Memory B cell (primary cell): ENCODE measurements around the gene ADA.
A peak's percentile ranks its signal among the peaks of the same experiment; 100 is the strongest.

Source experiments
- ATAC-seq: fragments of 150-1000 bp; cut with Tn5 transposase; 2 replicates; pipeline ENCODE4 v1.10.0; 2021; ENCODE audit warnings: low read depth, mild to moderate bottlenecking, moderate library complexity
- DNase-seq, 2 donors: peaks; one replicate each; pipeline ENCODE4 v3.0.0; 2022; ENCODE audit warnings: low spot score in 2 of 2
- H3K27ac Mint-ChIP-seq: one replicate; pipeline ENCODE4 v1.8.0; 2022; ENCODE audit warnings: mild to moderate bottlenecking, moderate library complexity, mixed read lengths
- H3K27me3 Mint-ChIP-seq: one replicate; pipeline ENCODE4 v1.8.0; 2022; ENCODE audit warnings: mixed read lengths
- H3K36me3 Mint-ChIP-seq: one replicate; pipeline ENCODE4 v1.8.0; 2022; ENCODE audit warnings: mild to moderate bottlenecking, mixed read lengths
- H3K4me1 Mint-ChIP-seq: one replicate; pipeline ENCODE4 v1.8.0; 2022; ENCODE audit warnings: mixed read lengths
- H3K4me3 Mint-ChIP-seq: one replicate; pipeline ENCODE4 v1.8.0; 2022; ENCODE audit warnings: mild to moderate bottlenecking, moderate library complexity, mixed read lengths
- H3K9me3 Mint-ChIP-seq: one replicate; pipeline ENCODE4 v1.8.0; 2022; ENCODE audit warnings: mixed read lengths

ADA gene

GRCh38 chr20:44616604-44616964, 34.9 kb downstream of the ADA start:
- Mint-ChIP-seq H3K27me3 (no peaks in the 10 kb centered on the region), H3K9me3 (no peaks in the 10 kb centered on the region), H3K4me3 (no peak overlapping the region), H3K4me1 (peaks cover 32% of the 10 kb centered on the region), H3K36me3 (peaks cover 41% of the 10 kb centered on the region), H3K27ac (peak overlapping the region; percentile 91)
- DNase-seq (no peak), ATAC-seq (no peak)

- no peak overlapping the region for H3K4me3 Mint-ChIP-seq
- H3K36me3 Mint-ChIP-seq: peaks cover 38% of the 10 kb centered on the region
- DNase-seq (no peak), ATAC-seq (no peak)
- H3K27me3 Mint-ChIP-seq: no peaks in the 10 kb centered on the region
- H3K4me1 Mint-ChIP-seq: peaks cover 32% of the 10 kb centered on the region
- peak overlapping the region; percentile 91 for H3K27ac Mint-ChIP-seq
- no peaks in the 10 kb centered on the region for H3K9me3 Mint-ChIP-seq
Observed at GRCh38 chr20:44615876-44616603, 35.5 kb downstream of the ADA start.

GRCh38 chr20:44615169-44615791, 36.2 kb downstream of the ADA start:
- DNase-seq: no peak

DNA sequence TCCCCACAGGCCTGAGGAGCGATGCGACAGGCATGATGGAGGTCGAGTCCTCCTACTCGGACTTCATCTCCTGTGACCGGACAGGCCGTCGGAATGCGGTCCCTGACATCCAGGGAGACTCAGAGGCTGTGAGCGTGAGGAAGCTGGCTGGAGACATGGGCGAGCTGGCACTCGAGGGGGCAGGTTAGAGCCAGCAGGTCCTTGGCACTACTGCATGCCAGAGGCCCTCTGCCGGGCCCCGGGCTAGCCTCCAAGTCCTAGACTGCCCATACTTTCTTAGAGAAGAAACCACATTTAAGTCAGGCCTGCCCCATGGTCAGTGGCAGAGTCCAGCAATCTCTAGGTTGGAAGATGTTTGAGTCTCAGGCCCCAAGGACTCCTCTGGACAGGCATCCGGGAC, 37.0 kb downstream of the ADA start:
- ATAC-seq (no peak), DNase-seq (no peak)
- Mint-ChIP-seq H3K4me3 (no peak overlapping the region), H3K27me3 (no peaks in the 10 kb centered on the region), H3K27ac (peak overlapping the region; percentile 91), H3K4me1 (peaks cover 39% of the 10 kb centered on the region), H3K9me3 (no peaks in the 10 kb centered on the region), H3K36me3 (peaks cover 32% of the 10 kb centered on the region)

More at GRCh38 chr20:44615169-44615791, 36.2 kb downstream of the ADA start:
- Mint-ChIP-seq H3K27ac (peak overlapping the region; percentile 91), H3K27me3 (no peaks in the 10 kb centered on the region), H3K4me3 (no peak overlapping the region), H3K4me1 (peaks cover 34% of the 10 kb centered on the region), H3K36me3 (peaks cover 37% of the 10 kb centered on the region), H3K9me3 (no peaks in the 10 kb centered on the region)
- ATAC-seq: peak; percentile 24

DNA sequence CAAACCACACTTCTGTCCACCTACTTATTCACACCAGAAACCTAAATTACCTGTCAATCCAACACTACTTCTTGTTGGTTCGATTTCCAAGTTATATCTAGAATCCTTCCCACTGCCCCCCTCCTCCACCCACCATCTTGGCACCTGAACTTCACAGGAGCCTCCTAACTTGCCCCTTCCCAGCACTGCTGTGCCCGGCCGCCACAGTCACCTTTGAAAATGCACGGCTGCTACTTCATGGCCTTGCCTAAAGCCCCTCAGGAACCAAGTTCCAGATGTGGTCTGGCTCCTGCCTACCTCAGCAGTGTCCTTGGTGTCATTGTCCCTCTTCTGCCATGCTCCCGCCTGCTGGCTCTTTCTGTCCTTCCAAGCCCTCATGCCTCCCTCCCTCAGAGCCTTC, 37.9 kb downstream of the ADA start:
- ATAC-seq (no peak), DNase-seq (no peak)
- Mint-ChIP-seq H3K4me1 (peaks cover 45% of the 10 kb centered on the region), H3K36me3 (peaks cover 29% of the 10 kb centered on the region), H3K27ac (peak overlapping the region; percentile 64), H3K9me3 (no peaks in the 10 kb centered on the region), H3K4me3 (no peak overlapping the region), H3K27me3 (no peaks in the 10 kb centered on the region)

GRCh38 chr20:44610313-44610962, 41.1 kb downstream of the ADA start:
- Mint-ChIP-seq H3K36me3 (peaks cover 28% of the 10 kb centered on the region), H3K27me3 (no peaks in the 10 kb centered on the region), H3K4me1 (peaks cover 34% of the 10 kb centered on the region), H3K27ac (peak overlapping the region; percentile 93), H3K4me3 (peak overlapping the region; percentile 33), H3K9me3 (no peaks in the 10 kb centered on the region)
- DNase-seq (no peak), ATAC-seq (peak; percentile 34)

GRCh38 chr20:44609516-44610312, 41.8 kb downstream of the ADA start:
- H3K4me1 Mint-ChIP-seq: peaks cover 28% of the 10 kb centered on the region
- peaks cover 25% of the 10 kb centered on the region for H3K36me3 Mint-ChIP-seq

DNA sequence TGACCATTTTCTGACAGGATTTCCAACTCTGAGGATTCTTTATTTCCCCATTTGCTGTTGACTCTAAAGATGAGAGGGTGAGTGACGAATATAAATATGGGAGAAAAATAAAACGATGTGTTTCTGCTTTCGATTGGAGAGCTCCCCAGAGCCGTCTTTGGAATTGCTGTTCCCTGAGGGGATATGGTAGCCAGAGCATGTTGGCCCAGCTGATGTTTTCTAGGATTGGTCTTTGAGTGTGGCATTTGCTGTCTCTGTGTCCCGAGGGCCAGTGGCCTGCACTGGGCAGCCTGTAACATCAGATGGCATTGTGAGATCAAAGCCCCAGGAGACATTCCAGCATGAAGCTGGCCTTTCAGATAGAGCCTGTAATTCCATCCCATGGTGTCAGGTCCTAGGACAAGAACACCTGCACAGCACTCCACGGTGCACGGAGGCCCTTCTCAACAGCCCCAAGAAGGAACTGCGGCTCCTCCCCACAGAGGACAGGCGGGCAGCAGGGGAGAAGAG, 42.4 kb downstream of the ADA start:
- ATAC-seq (no peak), DNase-seq (no peak)
- no peaks in the 10 kb centered on the region for H3K27me3 Mint-ChIP-seq
- peaks cover 21% of the 10 kb centered on the region for H3K36me3 Mint-ChIP-seq
- H3K9me3 Mint-ChIP-seq: no peaks in the 10 kb centered on the region
- no peak overlapping the region for H3K4me3 Mint-ChIP-seq
- peaks cover 25% of the 10 kb centered on the region for H3K4me1 Mint-ChIP-seq
- H3K27ac Mint-ChIP-seq: peak overlapping the region; percentile 93

More at GRCh38 chr20:44609516-44610312, 41.8 kb downstream of the ADA start:
- H3K9me3 Mint-ChIP-seq: no peaks in the 10 kb centered on the region
- H3K27ac Mint-ChIP-seq: peak overlapping the region; percentile 93
- no peaks in the 10 kb centered on the region for H3K27me3 Mint-ChIP-seq
- DNase-seq (peak; percentile 84 to 90), ATAC-seq (peak; percentile 91)
- H3K4me3 Mint-ChIP-seq: peak overlapping the region; percentile 75

- Mint-ChIP-seq H3K36me3 (peaks cover 15% of the 10 kb centered on the region), H3K4me1 (peaks cover 21% of the 10 kb centered on the region), H3K9me3 (no peaks in the 10 kb centered on the region), H3K4me3 (no peak overlapping the region), H3K27me3 (no peaks in the 10 kb centered on the region), H3K27ac (no peak overlapping the region)
- ATAC-seq (no peak), DNase-seq (no peak)
Observed at GRCh38 chr20:44606725-44607441, 44.6 kb downstream of the ADA start.

DNA sequence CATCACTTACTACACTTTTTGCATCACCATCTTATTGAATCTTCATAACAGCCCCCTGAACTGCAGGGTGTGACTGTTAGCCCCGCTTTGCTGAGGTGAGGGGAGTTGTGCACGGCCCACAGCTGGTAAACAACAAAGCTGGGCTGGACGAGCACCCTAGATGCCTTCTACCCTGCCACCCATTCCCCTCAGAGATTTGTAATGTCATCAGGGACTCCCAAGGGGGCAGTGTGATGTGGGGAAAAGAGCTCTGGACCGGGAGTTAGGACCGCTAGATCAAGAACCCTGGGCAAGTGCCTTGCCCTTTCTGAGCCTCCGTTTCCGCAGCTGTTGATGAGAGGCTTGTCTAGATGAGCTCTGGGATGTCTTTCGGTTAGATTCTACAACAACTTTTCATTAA, 48.2 kb downstream of the ADA start:
- DNase-seq (no peak), ATAC-seq (no peak)
- no peaks in the 10 kb centered on the region for H3K9me3 Mint-ChIP-seq
- no peak overlapping the region for H3K4me3 Mint-ChIP-seq
- H3K4me1 Mint-ChIP-seq: peaks cover 24% of the 10 kb centered on the region
- H3K36me3 Mint-ChIP-seq: peaks cover 21% of the 10 kb centered on the region
- no peaks in the 10 kb centered on the region for H3K27me3 Mint-ChIP-seq
- no peak overlapping the region for H3K27ac Mint-ChIP-seq

DNA sequence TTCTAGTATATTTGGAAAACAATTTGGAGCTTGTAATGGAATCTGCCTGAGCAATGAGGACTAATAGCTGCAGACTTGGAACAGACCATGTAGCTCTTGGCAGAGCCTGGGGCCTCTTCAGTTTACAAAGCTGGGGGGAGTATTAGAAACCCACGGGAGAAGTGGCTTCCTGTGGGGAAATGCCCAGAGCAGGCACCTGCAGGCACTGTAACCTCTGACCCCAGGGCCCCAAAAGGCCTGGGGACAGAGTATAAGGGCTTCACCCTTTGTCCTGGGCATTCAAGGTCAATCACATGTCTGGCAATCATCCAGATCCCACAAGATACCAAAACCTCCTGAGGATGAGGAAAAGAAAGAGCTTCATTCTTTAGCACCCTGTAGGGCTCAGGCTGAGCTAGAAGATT, 49.7 kb downstream of the ADA start:
- Mint-ChIP-seq H3K4me3 (peak overlapping the region; percentile 84), H3K4me1 (peaks cover 33% of the 10 kb centered on the region), H3K27me3 (no peaks in the 10 kb centered on the region), H3K36me3 (peaks cover 17% of the 10 kb centered on the region), H3K27ac (no peak overlapping the region), H3K9me3 (no peaks in the 10 kb centered on the region)
- DNase-seq (no peak), ATAC-seq (peak; percentile 59)

GRCh38 chr20:44601236-44601671, 50.2 kb downstream of the ADA start:
- peak overlapping the region; percentile 84 for H3K4me3 Mint-ChIP-seq
- H3K4me1 Mint-ChIP-seq: peaks cover 35% of the 10 kb centered on the region
- H3K9me3 Mint-ChIP-seq: no peaks in the 10 kb centered on the region

DNA sequence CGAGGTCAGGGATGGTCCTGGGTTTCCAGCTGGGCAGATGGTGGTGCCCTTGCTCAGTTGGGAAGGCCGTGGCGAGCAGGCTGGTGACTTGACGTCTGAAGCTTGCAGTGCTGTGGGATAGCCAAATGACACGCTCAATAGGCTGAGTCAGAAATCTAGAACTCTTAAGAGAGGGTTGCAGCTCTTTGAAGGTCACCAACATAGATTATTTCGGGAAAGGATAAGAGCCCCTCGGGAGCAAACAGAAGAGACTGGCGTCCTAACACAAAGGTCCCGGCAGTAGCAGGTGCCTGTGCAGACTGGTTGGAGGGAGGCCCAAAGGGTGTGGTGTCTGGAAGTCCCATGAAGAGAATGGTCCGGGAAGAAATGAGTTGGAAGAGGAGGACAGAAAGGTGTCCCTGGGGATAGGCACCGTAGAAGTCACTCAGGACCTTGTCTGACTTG, 50.7 kb downstream of the ADA start:
- Mint-ChIP-seq H3K4me1 (peaks cover 40% of the 10 kb centered on the region), H3K4me3 (peak overlapping the region; percentile 84), H3K27ac (no peak overlapping the region), H3K27me3 (no peaks in the 10 kb centered on the region), H3K36me3 (peaks cover 12% of the 10 kb centered on the region), H3K9me3 (no peaks in the 10 kb centered on the region)
- no peak for DNase-seq
- ATAC-seq: no peak

More at GRCh38 chr20:44601236-44601671, 50.2 kb downstream of the ADA start:
- Mint-ChIP-seq H3K27me3 (no peaks in the 10 kb centered on the region), H3K36me3 (peaks cover 16% of the 10 kb centered on the region), H3K27ac (no peak overlapping the region)
- DNase-seq: no peak
- ATAC-seq: no peak
